Stimulated activated CD8-positive, alpha-beta memory T cell treated with anti-CD3 and anti-CD28 coated beads, Interleukin-7, amount 100 ng/mL, for 48 hours (primary cell): Measurements from ENCODE around the gene CEP44.
"Not testable (repeated sequence)": the region's sequence is repeated elsewhere in the genome, so short reads cannot be mapped to it uniquely, and the experiment has no call there.

Source experiments
- DNase-seq, 2 donors: peaks; one replicate each; pipeline ENCODE4 v3.0.0-alpha.2; 2020; ENCODE audit warnings: low read depth in 1 of 2; ENCODE audit errors: extremely low read depth in 1 of 2

CEP44 gene

GRCh38 chr4:174320494-174321199 lies 36.9 kb downstream of the CEP44 start:
- no peak for DNase-seq

DNA sequence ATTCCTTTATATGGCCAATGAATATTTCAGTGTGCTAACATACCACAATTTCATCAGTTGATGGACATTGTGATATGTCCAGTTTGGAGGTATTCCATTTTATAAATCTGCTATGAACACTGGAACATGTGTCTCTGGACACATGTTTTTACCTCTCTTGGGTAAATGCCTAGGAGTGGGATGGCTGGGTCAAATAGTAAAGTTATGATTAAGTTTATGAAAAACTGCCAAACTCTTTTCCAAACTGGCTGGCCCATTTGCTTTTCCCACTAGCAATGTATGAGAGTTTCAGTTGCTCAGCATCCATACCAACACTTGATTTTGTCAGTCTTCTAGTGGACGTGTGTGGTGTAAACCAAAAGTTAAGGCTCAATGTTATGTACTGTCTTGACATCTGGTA lies 40.5 kb downstream of the CEP44 start:
- no peak for DNase-seq

DNA sequence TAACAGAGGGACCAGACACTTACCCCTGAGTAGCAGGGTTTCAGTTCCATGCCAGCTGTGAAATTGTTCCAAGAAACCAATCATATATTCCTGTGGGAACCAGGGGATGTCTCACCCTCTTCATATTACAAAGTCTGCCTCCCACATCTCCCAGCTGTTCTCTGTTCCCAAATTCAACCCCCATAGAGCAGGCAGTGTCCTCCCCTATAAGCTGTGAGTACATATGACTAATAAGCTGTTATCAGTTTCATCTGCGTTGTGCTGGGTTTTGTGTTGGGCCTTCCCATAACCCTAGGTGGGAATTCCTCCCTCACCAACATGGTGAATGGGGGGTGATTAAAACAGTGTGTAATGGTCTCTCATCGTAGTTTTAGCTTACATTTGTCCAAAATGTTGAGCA lies 41.0 kb downstream of the CEP44 start:
- DNase-seq = no peak

GRCh38 chr4:174332741-174333493 lies 49.2 kb downstream of the CEP44 start:
- DNase-seq = no peak

- no peak for DNase-seq
These were observed 50.9 kb downstream of the CEP44 start for GRCh38 chr4:174334628-174335027.

DNA sequence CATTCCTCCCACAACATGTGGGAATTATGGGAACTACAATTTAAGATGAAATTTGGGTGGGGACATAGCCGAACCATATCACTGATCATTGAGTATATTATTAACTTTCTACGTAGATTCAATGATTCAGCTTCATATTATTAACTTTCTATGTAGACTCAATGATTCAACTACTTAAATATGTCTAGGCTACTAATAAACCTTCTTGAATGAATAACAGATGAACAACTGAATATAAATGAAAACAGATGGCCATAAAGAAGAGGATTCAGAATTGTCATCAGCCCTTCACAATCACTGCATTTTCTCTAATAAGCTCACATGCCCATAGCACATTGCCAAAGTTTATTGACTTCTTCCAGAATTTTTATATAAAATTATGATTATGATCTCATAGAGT lies 57.0 kb downstream of the CEP44 start:
- no peak for DNase-seq

GRCh38 chr4:174349156-174349555 lies 65.4 kb downstream of the CEP44 start:
- DNase-seq = no peak

DNA sequence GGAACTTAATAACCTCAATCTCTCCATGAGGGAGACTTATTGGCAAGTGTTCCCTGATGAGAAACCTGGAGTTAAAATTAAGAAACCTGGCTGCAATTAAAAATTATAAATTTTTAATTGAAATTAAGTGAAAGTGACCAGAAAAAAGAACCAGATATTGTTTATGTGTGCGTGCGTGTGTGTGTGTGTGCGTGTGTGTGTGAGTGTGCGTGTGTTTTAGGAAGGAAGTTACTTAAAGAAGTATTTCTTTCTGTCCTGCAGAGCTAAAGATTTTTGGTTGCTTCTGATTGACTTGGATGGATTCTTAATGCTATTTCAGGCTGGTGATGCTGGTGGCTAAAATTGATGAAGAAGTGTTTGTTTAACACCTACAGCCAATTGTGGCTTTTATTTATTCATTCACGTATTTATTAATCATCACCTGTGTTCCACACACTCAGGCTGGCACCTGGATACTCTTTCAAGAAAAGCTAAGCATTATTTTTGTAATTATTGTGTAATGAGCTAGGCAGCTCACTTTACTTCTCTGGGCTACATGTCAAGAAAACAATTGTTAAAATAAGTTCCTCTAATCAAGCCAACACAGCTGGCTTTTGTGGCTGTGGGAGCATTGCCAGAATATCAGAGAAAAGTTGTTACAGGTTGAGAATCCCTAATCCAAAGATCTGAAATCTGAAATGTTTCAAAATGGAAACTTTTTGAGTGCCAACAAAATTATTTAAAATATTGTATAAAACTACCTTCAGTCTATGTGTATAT lies 68.5 kb downstream of the CEP44 start:
- DNase-seq = no peak

DNA sequence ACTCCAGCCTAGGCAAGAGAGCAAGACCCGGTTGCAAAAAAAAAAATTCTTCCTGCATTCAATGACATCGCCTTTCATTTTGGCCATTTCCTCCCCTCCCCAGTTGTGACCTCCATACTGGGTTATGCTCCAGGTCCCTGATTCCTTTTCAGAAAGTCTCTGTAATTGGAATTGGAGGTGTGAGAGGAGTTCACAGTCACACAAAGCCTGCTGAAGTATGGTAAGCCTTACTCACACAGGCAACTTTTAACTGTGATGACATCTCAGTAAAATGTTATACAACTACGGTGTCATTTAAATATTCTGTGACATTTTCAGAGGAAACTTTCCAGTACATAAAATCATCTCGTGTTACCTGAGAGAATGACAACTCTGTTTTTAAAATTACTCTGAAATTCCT lies 73.6 kb downstream of the CEP44 start:
- no peak for DNase-seq

DNA sequence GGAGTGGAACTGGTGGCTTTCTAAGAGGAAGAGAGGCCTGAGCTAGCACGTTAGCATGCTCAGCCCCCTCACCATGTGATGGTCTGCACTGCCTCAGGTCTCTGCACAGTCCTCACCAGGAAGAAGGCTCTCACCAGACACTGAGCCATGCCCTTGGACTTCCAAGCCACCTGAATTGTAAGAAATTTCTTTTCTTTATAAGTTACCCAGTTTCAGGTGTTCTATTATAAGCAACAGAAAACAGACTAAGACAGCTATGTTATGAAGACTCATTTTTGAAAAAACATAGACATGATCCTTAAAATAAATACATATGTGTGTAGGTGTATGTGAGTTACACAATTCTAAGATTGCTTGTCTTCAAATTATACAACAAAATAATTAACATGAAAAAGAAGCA lies 74.7 kb downstream of the CEP44 start:
- DNase-seq = no peak

DNA sequence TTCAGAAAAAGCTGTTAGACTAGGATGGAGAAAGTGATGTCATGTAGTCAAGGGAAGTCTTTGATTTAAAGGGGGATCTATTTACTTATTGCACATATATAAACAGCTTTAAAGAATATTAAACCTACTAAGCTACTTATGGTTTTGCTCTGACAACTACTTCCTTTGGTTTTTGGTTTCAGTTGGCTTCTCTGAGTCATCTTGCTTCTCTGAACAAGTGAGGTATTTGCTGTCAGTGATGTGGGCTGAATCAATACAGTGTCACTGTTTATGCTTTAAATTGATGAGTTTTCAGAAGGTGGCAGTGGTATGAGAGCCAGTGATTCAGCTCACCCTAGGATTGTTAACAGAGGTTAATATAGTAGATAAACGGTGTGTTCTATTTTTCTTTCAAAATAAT lies 75.1 kb downstream of the CEP44 start:
- DNase-seq = no peak

GRCh38 chr4:174362340-174362739 lies 78.6 kb downstream of the CEP44 start:
- DNase-seq = no peak

GRCh38 chr4:174363782-174364181 lies 80.1 kb downstream of the CEP44 start:
- DNase-seq = not testable (repeated sequence)

- DNase-seq = no peak
These were observed 81.4 kb downstream of the CEP44 start for GRCh38 chr4:174365018-174365587.

- DNase-seq = no peak
These were observed 86.3 kb downstream of the CEP44 start for GRCh38 chr4:174369985-174370384.

GRCh38 chr4:174373821-174374220 lies 90.1 kb downstream of the CEP44 start:
- no peak for DNase-seq

GRCh38 chr4:174375422-174375821 lies 91.7 kb downstream of the CEP44 start:
- DNase-seq = no peak

DNA sequence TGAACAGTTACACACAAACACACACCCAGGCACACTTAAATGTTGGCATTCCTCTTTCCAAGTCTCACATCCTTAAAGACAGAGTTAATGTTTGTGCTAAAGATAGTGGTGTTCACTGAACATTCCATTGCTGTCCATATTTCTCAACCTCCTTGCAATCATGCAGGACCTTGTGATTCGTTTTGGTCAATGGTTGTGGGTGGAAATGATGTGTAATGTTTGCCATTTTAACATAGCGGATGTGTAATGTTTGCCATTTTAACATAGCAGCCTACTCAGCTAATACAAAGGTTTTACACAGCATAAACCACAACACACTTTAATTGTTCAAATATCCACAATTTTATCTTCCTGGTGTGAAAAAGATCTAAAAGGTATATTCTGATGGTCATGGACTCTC lies 93.9 kb downstream of the CEP44 start:
- no peak for DNase-seq

DNA sequence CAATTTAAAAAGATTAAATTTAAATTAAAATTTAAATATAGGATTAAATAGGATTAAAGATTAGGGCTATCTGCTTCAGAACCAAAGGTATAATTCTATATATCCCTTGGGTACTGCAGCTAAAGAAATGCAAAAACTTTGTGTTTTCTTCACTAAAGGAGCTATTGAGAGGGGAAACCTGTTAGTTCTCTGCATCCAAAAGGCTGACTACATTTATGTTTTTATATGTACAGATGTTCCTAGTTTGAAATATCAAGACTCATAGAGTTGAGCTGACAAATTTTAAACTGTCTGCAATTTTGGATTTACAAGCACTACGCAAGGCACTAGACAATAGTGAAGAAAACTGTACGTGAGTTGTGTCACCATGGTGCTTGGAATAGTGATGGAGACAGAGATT lies 95.2 kb downstream of the CEP44 start:
- no peak for DNase-seq

DNA sequence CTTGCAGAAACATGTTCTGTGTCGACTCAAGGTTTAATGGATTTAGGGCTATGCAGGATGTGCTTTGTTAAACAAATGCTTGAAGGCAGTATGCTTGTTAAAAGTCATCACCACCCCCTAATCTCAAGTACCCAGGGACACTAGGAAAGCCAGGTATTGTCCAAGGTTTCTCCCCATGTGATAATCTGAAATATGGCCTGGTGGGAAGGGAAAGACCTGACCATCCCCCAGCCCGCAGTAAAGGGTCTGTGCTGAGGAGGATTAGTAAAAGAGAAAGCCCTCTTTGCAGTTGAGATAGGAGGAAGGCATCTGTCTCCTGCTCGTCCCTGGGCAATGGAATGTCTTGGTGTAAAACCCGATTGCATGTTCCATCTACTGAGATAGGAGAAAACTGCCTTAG lies 96.5 kb downstream of the CEP44 start:
- not testable (repeated sequence) for DNase-seq

GRCh38 chr4:174380699-174381439 lies 97.2 kb downstream of the CEP44 start:
- DNase-seq = no peak
